GM21786 (cell line): ENCODE measurements around the gene GAS2L1.

Experiments
- ATAC-seq: cut with Tn5 transposase; IDR thresholded peaks from one replicate; pipeline ENCODE4 v1.9.1; 2021; ENCODE audit not compliant: unreplicated experiment

GAS2L1 gene

GRCh38 chr22:29325785-29326315 is 19.4 kb downstream of the GAS2L1 start:
- ATAC-seq, result no peak

- no peak for ATAC-seq
Observed at GRCh38 chr22:29326481-29326880, 20.0 kb downstream of the GAS2L1 start.

- ATAC-seq, result no peak
Observed at GRCh38 chr22:29327089-29327764, 20.8 kb downstream of the GAS2L1 start.

GRCh38 chr22:29328055-29328454 is 21.6 kb downstream of the GAS2L1 start:
- no peak for ATAC-seq

GRCh38 chr22:29328566-29329500 is 22.4 kb downstream of the GAS2L1 start:
- no peak for ATAC-seq

- ATAC-seq, result no peak
Observed at GRCh38 chr22:29329581-29329980, 23.1 kb downstream of the GAS2L1 start.

- ATAC-seq, result no peak
Observed at GRCh38 chr22:29330291-29330690, 23.8 kb downstream of the GAS2L1 start.

- ATAC-seq, result no peak
Observed at GRCh38 chr22:29330753-29331152, 24.3 kb downstream of the GAS2L1 start.

- ATAC-seq, result no peak
Observed at GRCh38 chr22:29331213-29331612, 24.8 kb downstream of the GAS2L1 start.

GRCh38 chr22:29331658-29332300 is 25.3 kb downstream of the GAS2L1 start:
- ATAC-seq, result no peak

- no peak for ATAC-seq
Observed at GRCh38 chr22:29332886-29333496, 26.5 kb downstream of the GAS2L1 start.

- no peak for ATAC-seq
Observed at GRCh38 chr22:29334148-29334547, 27.7 kb downstream of the GAS2L1 start.

GRCh38 chr22:29334696-29335344 is 28.4 kb downstream of the GAS2L1 start:
- ATAC-seq, result no peak

GRCh38 chr22:29335656-29336055 is 29.2 kb downstream of the GAS2L1 start:
- ATAC-seq, result no peak

- no peak for ATAC-seq
Observed at GRCh38 chr22:29336751-29337490, 30.5 kb downstream of the GAS2L1 start.

GRCh38 chr22:29337631-29338284 is 31.3 kb downstream of the GAS2L1 start:
- ATAC-seq, result no peak

- no peak for ATAC-seq
Observed at GRCh38 chr22:29338398-29338797, 31.9 kb downstream of the GAS2L1 start.

- ATAC-seq, result no peak
Observed at GRCh38 chr22:29339381-29340235, 33.2 kb downstream of the GAS2L1 start.
